Epithelial cell of proximal tubule (primary cell): ENCODE data around the gene USP34. TPM values are rescaled to one million over a fixed set of nuclear protein-coding genes. Genes with fewer than 3 reads are reported as not detected.
"Not testable (repeated sequence)": the region's sequence is repeated elsewhere in the genome, so short reads cannot be mapped to it uniquely, and the experiment has no call there.

Experiments used
- DNase-seq: peaks from one replicate; pipeline ENCODE4 v3.0.0-alpha.2; 2011; ENCODE audit warnings: low read depth
- H3K4me3 ChIP-seq: 2 replicates; pipeline ENCODE4 v1.5.1; 2011; ENCODE audit warnings: low read depth, mild to moderate bottlenecking, low read length
- total RNA-seq: library from RNA; depleted of rRNA; stranded (reverse); fragments of >200 nt; gene quantifications from 2 replicates; pipeline ENCODE4 v1.2.3, GENCODE V29; 2015
- TF ChIP-seq, protein P1 (sequence below): conservative IDR thresholded peaks from 2 replicates; pipeline ENCODE4 v1.5.1; 2012; ENCODE audit warnings: low read depth, mild to moderate bottlenecking, low read length

Gene USP34
- total RNA-seq, 1 donor from 2014 or later: 54.1 TPM

DNA sequence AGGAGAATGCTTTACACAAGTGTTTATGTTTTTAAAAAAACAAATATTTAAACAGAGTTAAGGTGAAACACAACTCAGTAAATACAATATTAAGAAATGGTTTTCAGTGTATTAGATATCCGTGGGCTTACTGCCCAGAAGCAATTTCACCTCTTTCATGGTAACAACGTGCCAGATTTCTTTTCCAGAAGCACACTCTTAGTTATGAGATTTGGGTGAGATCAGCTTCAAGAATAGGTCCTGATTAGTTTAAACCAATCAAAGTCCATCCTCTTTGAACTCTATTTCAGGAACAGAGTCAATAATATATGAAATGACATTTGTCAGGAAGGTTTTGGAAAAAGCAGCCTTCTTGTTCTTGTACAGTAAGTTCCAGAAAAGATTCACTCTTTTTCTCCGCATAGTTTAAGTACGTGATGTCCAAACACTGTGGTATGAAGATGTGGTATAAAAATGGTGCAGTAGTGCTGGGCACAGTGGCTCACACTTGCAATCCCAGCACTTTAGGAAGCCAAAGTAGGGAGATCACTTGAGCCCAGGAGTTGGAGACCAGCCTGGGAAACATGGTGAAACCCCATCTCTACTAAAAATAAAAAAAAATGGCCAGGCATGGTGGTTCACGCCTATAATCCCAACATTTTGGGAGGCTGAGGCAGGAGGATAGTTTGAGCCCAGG lies 14.7 kb downstream of the USP34 start:
- DNase-seq: no peak
- H3K4me3 ChIP-seq: no peak overlapping the region
- TF ChIP-seq, protein P1, sequence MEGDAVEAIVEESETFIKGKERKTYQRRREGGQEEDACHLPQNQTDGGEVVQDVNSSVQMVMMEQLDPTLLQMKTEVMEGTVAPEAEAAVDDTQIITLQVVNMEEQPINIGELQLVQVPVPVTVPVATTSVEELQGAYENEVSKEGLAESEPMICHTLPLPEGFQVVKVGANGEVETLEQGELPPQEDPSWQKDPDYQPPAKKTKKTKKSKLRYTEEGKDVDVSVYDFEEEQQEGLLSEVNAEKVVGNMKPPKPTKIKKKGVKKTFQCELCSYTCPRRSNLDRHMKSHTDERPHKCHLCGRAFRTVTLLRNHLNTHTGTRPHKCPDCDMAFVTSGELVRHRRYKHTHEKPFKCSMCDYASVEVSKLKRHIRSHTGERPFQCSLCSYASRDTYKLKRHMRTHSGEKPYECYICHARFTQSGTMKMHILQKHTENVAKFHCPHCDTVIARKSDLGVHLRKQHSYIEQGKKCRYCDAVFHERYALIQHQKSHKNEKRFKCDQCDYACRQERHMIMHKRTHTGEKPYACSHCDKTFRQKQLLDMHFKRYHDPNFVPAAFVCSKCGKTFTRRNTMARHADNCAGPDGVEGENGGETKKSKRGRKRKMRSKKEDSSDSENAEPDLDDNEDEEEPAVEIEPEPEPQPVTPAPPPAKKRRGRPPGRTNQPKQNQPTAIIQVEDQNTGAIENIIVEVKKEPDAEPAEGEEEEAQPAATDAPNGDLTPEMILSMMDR: no peak

DNA sequence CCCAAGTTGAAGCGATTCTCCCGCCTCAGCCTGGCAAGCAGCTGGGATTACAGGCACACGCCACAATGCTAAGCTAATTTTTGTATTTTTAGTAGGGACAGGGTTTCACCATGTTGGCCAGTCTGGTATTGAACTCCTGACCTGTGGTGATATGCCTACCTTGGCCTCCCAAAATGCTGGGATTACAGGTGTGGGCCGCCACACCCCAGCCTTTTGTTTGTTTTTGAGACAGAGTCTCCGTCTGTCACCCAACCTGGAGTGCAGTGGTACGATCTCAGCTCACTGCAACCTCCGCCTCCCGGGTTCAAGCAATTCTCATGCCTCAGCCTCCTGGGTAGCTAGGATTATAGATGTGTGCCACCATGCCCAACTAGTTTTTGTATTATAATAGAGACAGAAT lies 15.9 kb downstream of the USP34 start:
- not testable (repeated sequence) for H3K4me3 ChIP-seq, DNase-seq

DNA sequence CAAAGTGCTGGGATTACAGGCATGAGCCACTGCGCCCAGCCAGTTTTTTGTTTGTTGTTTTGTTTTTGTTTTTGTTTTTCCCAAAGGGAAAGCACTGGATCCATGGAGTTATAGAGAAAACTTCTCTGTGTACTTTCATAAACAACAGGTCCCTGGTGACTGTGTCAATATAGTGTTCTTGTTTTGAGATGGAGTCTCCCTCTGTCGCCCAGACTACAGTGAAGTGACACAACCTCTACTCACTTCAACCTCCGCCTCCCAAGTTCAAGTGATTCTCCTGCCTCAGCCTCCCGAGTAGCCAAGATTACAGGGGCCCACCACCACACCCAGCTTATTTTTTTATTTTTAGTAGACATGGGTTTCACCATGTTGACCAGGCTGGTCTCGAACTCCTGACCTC lies 16.5 kb downstream of the USP34 start:
- no peak for DNase-seq
- TF ChIP-seq, protein P1: no peak
- H3K4me3 ChIP-seq: no peak overlapping the region

DNA sequence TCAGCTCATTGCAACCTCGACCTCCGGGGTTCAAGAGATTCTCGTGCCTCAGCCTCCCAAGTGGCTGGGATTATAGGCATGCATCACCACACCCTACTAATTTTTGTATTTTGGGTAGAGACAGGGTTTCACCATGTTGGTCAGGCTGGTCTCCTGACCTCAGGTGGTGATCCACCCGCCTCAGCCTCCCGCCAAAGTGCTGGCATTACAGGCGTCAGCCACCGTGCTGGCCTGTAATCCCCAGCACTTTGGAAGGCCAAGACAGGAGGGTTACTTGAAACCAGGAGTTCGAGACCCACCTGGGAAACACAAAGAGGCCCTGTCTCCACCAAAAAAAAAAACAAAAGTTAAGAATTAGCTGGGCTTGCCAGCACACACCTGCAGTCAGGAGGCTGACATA lies 18.5 kb downstream of the USP34 start:
- H3K4me3 ChIP-seq: no peak overlapping the region
- TF ChIP-seq, protein P1: no peak
- DNase-seq: no peak

DNA sequence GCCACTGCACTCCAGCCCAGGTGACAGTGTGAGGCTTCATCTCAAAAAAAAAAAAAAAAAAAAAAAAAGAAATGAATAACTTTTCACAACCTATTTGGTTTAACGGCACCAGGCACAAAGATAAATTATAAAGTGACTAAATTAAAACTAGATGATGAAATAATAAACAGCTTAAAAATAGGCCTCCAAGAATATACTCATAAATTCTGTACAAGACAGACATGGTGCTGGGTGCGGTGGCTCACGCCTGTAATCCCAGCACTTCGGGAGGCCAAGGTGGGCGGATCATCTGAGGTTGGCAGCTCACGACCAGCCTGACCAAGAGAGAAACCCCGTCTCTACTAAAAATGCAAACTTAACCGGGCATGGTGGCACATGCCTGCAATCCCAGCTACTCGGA lies 19.7 kb downstream of the USP34 start:
- DNase-seq: no peak
- H3K4me3 ChIP-seq: no peak overlapping the region
- TF ChIP-seq, protein P1: no peak

DNA sequence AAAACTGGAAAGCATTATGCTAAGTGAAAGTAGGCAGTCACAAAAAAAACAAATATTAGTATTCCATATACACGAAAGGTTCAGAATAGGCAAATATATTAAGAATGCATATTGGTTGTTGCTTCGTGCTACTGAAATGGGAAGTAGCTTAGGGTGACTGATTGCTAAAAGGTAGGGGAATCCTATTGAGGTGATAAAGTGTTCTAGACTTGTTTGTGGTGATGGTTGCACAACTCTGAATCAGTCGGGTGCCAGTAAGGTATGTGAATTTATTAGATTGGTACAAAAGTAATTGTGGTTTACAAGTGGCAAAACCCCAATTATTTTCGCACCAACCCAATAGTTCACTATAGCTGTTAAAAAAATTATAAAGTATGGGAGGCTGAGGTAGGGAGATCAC lies 20.7 kb downstream of the USP34 start:
- no peak overlapping the region for H3K4me3 ChIP-seq
- TF ChIP-seq, protein P1: no peak
- DNase-seq: peak; percentile 52

DNA sequence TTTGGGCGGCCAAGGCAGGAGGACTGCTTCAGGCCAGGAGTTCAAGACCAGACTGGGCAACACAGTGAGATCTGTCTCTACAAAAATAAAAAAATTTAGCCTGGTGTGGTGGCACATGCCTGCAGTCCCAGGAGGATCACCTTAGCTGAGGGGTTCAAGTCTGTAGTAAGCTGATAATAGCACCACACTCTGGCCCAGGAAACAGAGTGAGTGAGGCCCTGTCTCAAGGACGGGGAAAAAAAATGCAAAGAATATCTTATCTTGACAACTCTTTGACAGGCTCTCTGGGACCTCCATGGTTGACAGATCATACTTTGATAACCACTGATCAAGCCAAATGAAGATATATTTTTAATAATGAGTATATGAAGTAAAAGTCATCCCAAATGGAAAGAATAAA lies 22.7 kb downstream of the USP34 start:
- TF ChIP-seq, protein P1: no peak
- no peak overlapping the region for H3K4me3 ChIP-seq
- DNase-seq: no peak

DNA sequence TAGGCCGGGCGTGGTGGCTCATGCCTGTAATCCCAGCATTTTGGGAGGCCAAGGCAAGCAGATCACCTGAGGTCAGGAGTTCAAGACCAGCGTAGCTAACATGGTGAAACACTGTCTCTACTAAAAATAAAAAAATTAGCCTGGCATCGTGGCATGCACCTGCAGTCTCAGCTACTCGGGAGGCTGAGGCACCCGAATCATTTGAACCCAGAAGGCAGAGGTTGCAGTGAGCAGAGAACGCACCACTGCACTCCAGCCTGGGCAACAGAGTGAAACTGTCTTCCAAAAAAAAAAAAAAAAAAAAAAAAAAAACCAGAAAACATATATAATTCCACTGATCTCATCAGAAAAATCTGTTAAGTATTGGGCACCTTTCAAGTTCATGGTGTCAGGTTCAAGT lies 23.9 kb downstream of the USP34 start:
- not testable (repeated sequence) for DNase-seq, H3K4me3 ChIP-seq
